ENCODE data around the gene OR2AE1. TPM values are rescaled to one million over a fixed set of nuclear protein-coding genes. Genes with fewer than 3 reads are reported as not detected.
A peak's percentile ranks its signal among the peaks of the same experiment; 100 is the strongest.

The OR2AE1 gene
- total and polyA plus RNA-seq, 2 of the 13 experiments (the other 11 are each of a cell fraction or from before 2014, with no cell fraction given), result not detected

DNA sequence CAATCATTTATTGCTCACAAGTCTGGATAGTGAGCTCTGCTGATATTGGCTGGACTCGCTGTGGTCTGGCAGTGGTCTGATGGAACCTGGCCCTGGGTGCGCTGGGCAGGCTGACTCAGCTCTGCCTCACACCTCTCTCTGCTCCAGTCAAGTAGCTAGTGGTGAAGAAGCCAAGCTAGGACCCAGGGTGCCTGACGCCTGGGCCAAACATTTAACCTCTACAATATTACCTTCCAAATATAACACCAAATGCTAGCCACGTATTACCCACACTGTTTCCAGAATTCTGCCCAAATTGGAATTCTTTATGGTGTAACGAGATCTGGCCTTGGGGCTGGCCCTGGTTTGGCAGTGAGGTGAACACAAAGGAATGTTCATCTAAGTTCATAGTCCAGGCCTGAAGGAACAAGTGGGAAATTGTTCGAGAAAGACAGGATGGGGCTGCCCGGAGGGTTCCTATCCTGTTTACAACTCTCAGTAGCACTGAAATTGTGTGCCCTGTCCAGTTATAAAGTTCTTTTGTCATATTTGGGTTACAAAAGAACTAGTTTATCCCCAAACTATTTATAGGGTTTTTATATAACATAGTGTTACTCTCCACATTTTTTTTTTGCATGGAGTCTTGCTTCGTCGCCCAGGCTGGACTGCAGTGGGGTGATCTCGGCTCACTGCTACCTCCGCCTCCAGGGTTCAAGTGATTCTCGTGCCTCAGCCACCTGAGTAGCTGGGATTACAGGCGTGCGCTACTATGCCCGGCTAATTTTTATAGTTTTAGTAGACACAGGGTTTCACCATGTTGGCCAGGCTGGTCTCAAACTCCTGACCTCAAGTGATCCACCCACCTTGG lies 16.3 kb downstream of the OR2AE1 start (continued):
- TF ChIP-seq, protein P1, sequence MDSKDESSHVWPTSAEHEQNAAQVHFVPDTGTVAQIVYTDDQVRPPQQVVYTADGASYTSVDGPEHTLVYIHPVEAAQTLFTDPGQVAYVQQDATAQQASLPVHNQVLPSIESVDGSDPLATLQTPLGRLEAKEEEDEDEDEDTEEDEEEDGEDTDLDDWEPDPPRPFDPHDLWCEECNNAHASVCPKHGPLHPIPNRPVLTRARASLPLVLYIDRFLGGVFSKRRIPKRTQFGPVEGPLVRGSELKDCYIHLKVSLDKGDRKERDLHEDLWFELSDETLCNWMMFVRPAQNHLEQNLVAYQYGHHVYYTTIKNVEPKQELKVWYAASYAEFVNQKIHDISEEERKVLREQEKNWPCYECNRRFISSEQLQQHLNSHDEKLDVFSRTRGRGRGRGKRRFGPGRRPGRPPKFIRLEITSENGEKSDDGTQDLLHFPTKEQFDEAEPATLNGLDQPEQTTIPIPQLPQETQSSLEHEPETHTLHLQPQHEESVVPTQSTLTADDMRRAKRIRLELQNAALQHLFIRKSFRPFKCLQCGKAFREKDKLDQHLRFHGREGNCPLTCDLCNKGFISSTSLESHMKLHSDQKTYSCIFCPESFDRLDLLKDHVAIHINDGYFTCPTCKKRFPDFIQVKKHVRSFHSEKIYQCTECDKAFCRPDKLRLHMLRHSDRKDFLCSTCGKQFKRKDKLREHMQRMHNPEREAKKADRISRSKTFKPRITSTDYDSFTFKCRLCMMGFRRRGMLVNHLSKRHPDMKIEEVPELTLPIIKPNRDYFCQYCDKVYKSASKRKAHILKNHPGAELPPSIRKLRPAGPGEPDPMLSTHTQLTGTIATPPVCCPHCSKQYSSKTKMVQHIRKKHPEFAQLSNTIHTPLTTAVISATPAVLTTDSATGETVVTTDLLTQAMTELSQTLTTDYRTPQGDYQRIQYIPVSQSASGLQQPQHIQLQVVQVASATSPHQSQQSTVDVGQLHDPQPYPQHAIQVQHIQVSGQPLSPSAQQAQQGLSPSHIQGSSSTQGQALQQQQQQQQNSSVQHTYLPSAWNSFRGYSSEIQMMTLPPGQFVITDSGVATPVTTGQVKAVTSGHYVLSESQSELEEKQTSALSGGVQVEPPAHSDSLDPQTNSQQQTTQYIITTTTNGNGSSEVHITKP (CRISPR knock-in tag; IDR thresholded peaks at IDR 0.05; ENCODE audit: low read depth), result peak; percentile 46; the same call in 1 of the 2 replicates
- peak; percentile 87 for TF ChIP-seq NCOA2 (CRISPR knock-in tag; IDR thresholded peaks at IDR 0.05)

- FAIRE-seq (no peak), ATAC-seq (no peak), DNase-seq (ENCODE audit: low spot score) (no peak)
- Histone ChIP-seq H4K20me1 (ENCODE audit: insufficient read depth, low read length) (no peaks in the 10 kb centered on the region), H3K36me3 (replicated peaks in 1 of 2; ENCODE audit: control insufficient read depth in 1 of 2, insufficient read depth in 2 of 2, low read length in 2 of 2) (no peaks in the 10 kb centered on the region), H3K9me3 (ENCODE audit: low read length) (no peaks in the 10 kb centered on the region), H3K4me3 (replicated peaks in 1 of 3; ENCODE audit: insufficient read depth in 1 of 3, low read depth in 2 of 3, low read length in 3 of 3) (no peak overlapping the region), H3K9ac (ENCODE audit: insufficient read depth, low read depth, low read length) (no peak overlapping the region), H3K79me2 (ENCODE audit: insufficient read depth, low read length) (no peaks in the 10 kb centered on the region), H2AFZ (ENCODE audit: low read length) (no peak overlapping the region), H3K27me3 (ENCODE audit: control insufficient read depth in 1 of 2, insufficient read depth in 2 of 2, low read length in 2 of 2) (no peaks in the 10 kb centered on the region), H3K4me2 (ENCODE audit: low read depth, low read length) (no peak overlapping the region), H3K27ac (ENCODE audit: extremely low read length, insufficient read depth, low read length) (no peak overlapping the region), H3K4me1 (ENCODE audit: insufficient read depth, low read length) (peaks cover 46% of the 10 kb centered on the region)
- CTCF ChIA-PET (ENCODE audit: low intra/inter-chr PET ratio, low total read pairs), result no interaction called here
- POLR2A ChIA-PET, result no interaction called here
- intact Hi-C loops (cut with micrococcal nuclease; ENCODE audit: unreplicated experiment), result no loop called here
- no TSS peak for BruUV-seq (replicated peaks)
- in situ Hi-C loops (cut with HindIII; ENCODE audit: extremely low pct_ligation_motif_present, low pct_unique_long_range_greater_than_20kb), result no loop called here
- 95% methylated on average over 1 of the region's 1 CpG for WGBS (ENCODE audit: low lambda C conversion rate)
- TF ChIP-seq, protein P2, sequence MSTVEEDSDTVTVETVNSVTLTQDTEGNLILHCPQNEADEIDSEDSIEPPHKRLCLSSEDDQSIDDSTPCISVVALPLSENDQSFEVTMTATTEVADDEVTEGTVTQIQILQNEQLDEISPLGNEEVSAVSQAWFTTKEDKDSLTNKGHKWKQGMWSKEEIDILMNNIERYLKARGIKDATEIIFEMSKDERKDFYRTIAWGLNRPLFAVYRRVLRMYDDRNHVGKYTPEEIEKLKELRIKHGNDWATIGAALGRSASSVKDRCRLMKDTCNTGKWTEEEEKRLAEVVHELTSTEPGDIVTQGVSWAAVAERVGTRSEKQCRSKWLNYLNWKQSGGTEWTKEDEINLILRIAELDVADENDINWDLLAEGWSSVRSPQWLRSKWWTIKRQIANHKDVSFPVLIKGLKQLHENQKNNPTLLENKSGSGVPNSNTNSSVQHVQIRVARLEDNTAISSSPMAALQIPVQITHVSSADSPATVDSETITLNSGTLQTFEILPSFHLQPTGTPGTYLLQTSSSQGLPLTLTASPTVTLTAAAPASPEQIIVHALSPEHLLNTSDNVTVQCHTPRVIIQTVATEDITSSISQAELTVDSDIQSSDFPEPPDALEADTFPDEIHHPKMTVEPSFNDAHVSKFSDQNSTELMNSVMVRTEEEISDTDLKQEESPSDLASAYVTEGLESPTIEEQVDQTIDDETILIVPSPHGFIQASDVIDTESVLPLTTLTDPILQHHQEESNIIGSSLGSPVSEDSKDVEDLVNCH (CRISPR knock-in tag; IDR thresholded peaks at IDR 0.05), result no peak
- TF ChIP-seq SSRP1 (CRISPR knock-in tag; IDR thresholded peaks at IDR 0.05) (no peak), TAF1 (CRISPR knock-in tag; IDR thresholded peaks at IDR 0.05) (no peak), CCDC6 (CRISPR knock-in tag; IDR thresholded peaks at IDR 0.05) (no peak), ZFP62 (CRISPR knock-in tag; IDR thresholded peaks at IDR 0.05) (no peak), HDAC1 (CRISPR knock-in tag; IDR thresholded peaks at IDR 0.05) (no peak), ZFP36 (IDR thresholded peaks at IDR 0.05; ENCODE audit: borderline replicate concordance, low read depth, low read length, partially characterized antibody) (no peak), HNF4A (CRISPR knock-in tag; IDR thresholded peaks at IDR 0.05) (peak; percentile 53), REXO4 (CRISPR knock-in tag; IDR thresholded peaks at IDR 0.05; ENCODE audit: borderline replicate concordance) (no peak), ZNF383 (CRISPR knock-in tag; IDR thresholded peaks at IDR 0.05; ENCODE audit: borderline replicate concordance) (no peak), IKZF4 (CRISPR knock-in tag; IDR thresholded peaks at IDR 0.05; ENCODE audit: borderline replicate concordance, low read depth, not compliant biosample characterization) (no peak), GABPA (IDR thresholded peaks at IDR 0.05; ENCODE audit: low read depth, low read length) (no peak), GABPA (CRISPR knock-in tag; IDR thresholded peaks at IDR 0.05; ENCODE audit: low read depth) (peak; percentile 42; the same call in 1 of the 2 replicates), RFX1 (IDR thresholded peaks at IDR 0.05) (no peak), ZNF180 (CRISPR knock-in tag; IDR thresholded peaks at IDR 0.05; ENCODE audit: borderline replicate concordance, low read depth) (no peak), NBN (conservative IDR thresholded peaks at IDR 0.05) (no peak), TBX2 (CRISPR knock-in tag; IDR thresholded peaks at IDR 0.05; ENCODE audit: borderline replicate concordance) (no peak)
Measured at GRCh38 chr7:99855236-99855635, 21.6 kb downstream of the OR2AE1 start.
